Kidney (tissue), 14 donors: ENCODE results near the gene SLC25A36. TPM values are rescaled to one million over a fixed set of nuclear protein-coding genes. Genes with fewer than 3 reads are reported as not detected.

Experiments used
- DNase-seq, 5 donors: peaks; one replicate each; pipeline ENCODE4 v3.0.0-alpha.2; 2013 to 2020
- FAIRE-seq: peaks from 2 replicates; lab custom pipeline; 2012; peaks lifted over from hg19 to GRCh38; lab: Jason Lieb, UNC
- H3K27ac ChIP-seq, 2 donors: one replicate each; pipeline ENCODE4 v1.7.0; 2013; ENCODE audit warnings: low read depth in 2 of 2, low read length in 2 of 2, inconsistent platforms in 1 of 2
- H3K27me3 ChIP-seq: one replicate; pipeline ENCODE4 v1.7.1; 2013; ENCODE audit warnings: low read length, inconsistent platforms; ENCODE audit not compliant: control insufficient read depth, insufficient read depth
- H3K36me3 ChIP-seq, 3 donors: one replicate each; pipeline versions ENCODE4 v1.7.0 to v1.7.1; 2013; ENCODE audit warnings: low read length in 3 of 3, control low read depth in 1 of 3, inconsistent platforms in 1 of 3; ENCODE audit not compliant: insufficient read depth in 3 of 3, control insufficient read depth in 2 of 3
- H3K4me1 ChIP-seq, 3 donors: one replicate each; pipeline versions ENCODE4 v1.7.0 to v1.7.1; 2013; ENCODE audit warnings: low read length in 3 of 3, inconsistent platforms in 1 of 3, low read depth in 1 of 3; ENCODE audit not compliant: control insufficient read depth in 2 of 3, insufficient read depth in 2 of 3
- H3K4me3 ChIP-seq, 3 donors: one replicate each; pipeline versions ENCODE4 v1.7.0 to v1.8.1; 2013; ENCODE audit warnings: low read length in 3 of 3, control low read depth in 1 of 3, inconsistent platforms in 1 of 3
- H3K9ac ChIP-seq, 3 donors: one replicate each; pipeline versions ENCODE4 v1.7.0 to v1.7.1; 2013; ENCODE audit warnings: low read length in 3 of 3, control low read depth in 1 of 3, inconsistent platforms in 1 of 3
- H3K9me3 ChIP-seq, 3 donors: one replicate each; pipeline versions ENCODE4 v1.7.0 to v1.7.1; 2013; ENCODE audit warnings: low read length in 3 of 3, control low read depth in 1 of 3, inconsistent platforms in 1 of 3; ENCODE audit not compliant: control insufficient read depth in 2 of 3, insufficient read depth in 1 of 3
- CTCF ChIP-seq: IDR thresholded peaks from 3 replicates; pipeline ENCODE4 v1.5.1; 2012; ENCODE audit warnings: mild to moderate bottlenecking, moderate library complexity, borderline replicate concordance; ENCODE audit not compliant: insufficient read depth; ENCODE audit errors: extremely low read depth
- intact Hi-C: fragments of 100-400 bp; cut with DNase I; formaldehyde crosslinking; loops from one replicate; pipeline ENCODE4 v1.11.1; 2022
- polyA plus RNA-seq: library from polyadenylated mRNA; stranded (reverse); fragments of 350-450 nt; fragmentation: Illumina TruSeq; extraction: RNeasy Lipid Tissue Mini Kit (QIAGEN cat#74804); gene quantifications from one replicate; pipeline ENCODE4 v1.2.3, GENCODE V29; 2014; ENCODE audit warnings: low read depth, low replicate concordance; ENCODE audit not compliant: insufficient read depth
- total RNA-seq: library from RNA; stranded (reverse); fragmentation: NEBNext Ultra II Directional; extraction: Animal tissue kit (Norgen Biotek cat#: 25700); gene quantifications from one replicate; pipeline ENCODE4 v1.2.1, GENCODE V29; 2021
- donor health status: control.
- donor health status: control.
- donor health status: control.
- donor health status: control.
- donor health status: control.
- donor health status: DM: yes; HTN: yes; CAD: no.
- donor health status: Normal renal cell carcinoma (clear cell type).

Gene SLC25A36
- total and polyA plus RNA-seq, 2 donors from 2014 or later, result 20.0 to 78.1 TPM

GRCh38 chr3:141019244-141019643, 77.6 kb downstream of the SLC25A36 start:
- no peak for TF ChIP-seq CTCF
- no peak overlapping the region for H3K27ac ChIP-seq
- H3K27me3 ChIP-seq, result no peaks in the 10 kb centered on the region
- no peaks in the 10 kb centered on the region for H3K36me3 ChIP-seq
- no peaks in the 10 kb centered on the region for H3K9me3 ChIP-seq
- no peaks in the 10 kb centered on the region for H3K4me1 ChIP-seq
- no peak for FAIRE-seq
- H3K9ac ChIP-seq, result no peak overlapping the region
- H3K4me3 ChIP-seq, result no peak overlapping the region
- intact Hi-C loops, result loop anchor here (10.0 kb wide), 1 partner anchor 166 kb away; no protein-coding TSS in a partner anchor
- peak in 1 of 5 donors; percentile 74 for DNase-seq

- intact Hi-C loops, result no loop called here
- H3K27me3 ChIP-seq, result no peaks in the 10 kb centered on the region
- no peak overlapping the region for H3K27ac ChIP-seq
- no peak overlapping the region for H3K4me3 ChIP-seq
- H3K36me3 ChIP-seq, result no peaks in the 10 kb centered on the region
- DNase-seq, result no peak
- no peak overlapping the region for H3K9ac ChIP-seq
- H3K4me1 ChIP-seq, result no peaks in the 10 kb centered on the region
- no peaks in the 10 kb centered on the region for H3K9me3 ChIP-seq
- no peak for FAIRE-seq
- no peak for TF ChIP-seq CTCF
Observed at GRCh38 chr3:141020143-141020830, 78.7 kb downstream of the SLC25A36 start.

GRCh38 chr3:141021261-141021660, 79.6 kb downstream of the SLC25A36 start:
- no peak for TF ChIP-seq CTCF
- DNase-seq, result no peak
- Histone ChIP-seq H3K9ac (no peak overlapping the region), H3K27me3 (no peaks in the 10 kb centered on the region), H3K9me3 (no peaks in the 10 kb centered on the region), H3K4me3 (no peak overlapping the region), H3K4me1 (no peaks in the 10 kb centered on the region), H3K27ac (no peak overlapping the region), H3K36me3 (no peaks in the 10 kb centered on the region)
- intact Hi-C loops, result no loop called here
- no peak for FAIRE-seq

Other genes starting within 250 kb of the SLC25A36 start
- gene SPSB4, start 109.5 kb downstream of the SLC25A36 start, total RNA-seq, result 0.57 TPM
- gene SPSB4, start 109.5 kb downstream of the SLC25A36 start, polyA plus RNA-seq, result 1.9 TPM